PC-9 (cell line): ENCODE results near the gene ZNF222. TPM values are rescaled to one million over a fixed set of nuclear protein-coding genes. Genes with fewer than 3 reads are reported as not detected.

Source experiments
- BruUV-seq: library from RNA; stranded (reverse); fragments of 400-500 nt; replicated peaks from 2 replicates; lab custom pipeline; 2021; lab: Mats Ljungman, UMichigan
- CTCF ChIA-PET: fragments of 300-600 bp; sonication (Branson Sonifier 250); formaldehyde crosslinking; loops from one replicate; lab custom pipeline; 2022; ENCODE audit warnings: antibody characterized with exemption; lab: Charles Lee
- POLR2A ChIA-PET: fragments of 300-600 bp; sonication (Branson Sonifier 250); formaldehyde crosslinking; loops from one replicate; lab custom pipeline; 2022; ENCODE audit warnings: antibody characterized with exemption; ENCODE audit not compliant: unreplicated experiment; lab: Charles Lee
- DNase-seq, 2 experiments: peaks; one replicate each; pipeline versions ENCODE4 v3.0.0 to v3.0.0-alpha.2; 2015 to 2022; ENCODE audit warnings: mixed read lengths in 1 of 2
- H2AFZ ChIP-seq: fragments of 200-600 bp; sonication (generic); 2 replicates; pipeline ENCODE4 v1.8.1; 2017; ENCODE audit warnings: antibody characterized with exemption
- H3F3A ChIP-seq: fragments of 200-600 bp; sonication (generic); 2 replicates; pipeline ENCODE4 v1.8.1; 2017; ENCODE audit warnings: antibody characterized with exemption, mild to moderate bottlenecking, low read depth; ENCODE audit not compliant: insufficient read depth
- H3K27ac ChIP-seq: fragments of 200-600 bp; sonication (generic); 2 replicates; pipeline ENCODE4 v1.6.1; 2016; ENCODE audit warnings: mixed run types
- H3K27me3 ChIP-seq: fragments of 200-600 bp; sonication (generic); 2 replicates; pipeline ENCODE4 v1.6.1; 2016; ENCODE audit warnings: low read depth, mixed run types; ENCODE audit not compliant: insufficient read depth
- H3K36me3 ChIP-seq: fragments of 200-600 bp; sonication (generic); 2 replicates; pipeline ENCODE4 v1.6.1; 2016; ENCODE audit warnings: low read depth, mixed run types
- H3K4me1 ChIP-seq: fragments of 200-600 bp; sonication (generic); replicated peaks from 2 replicates; pipeline ENCODE4 v1.6.1; 2016; ENCODE audit warnings: mixed run types; ENCODE audit not compliant: insufficient read depth
- H3K4me2 ChIP-seq: fragments of 200-600 bp; sonication (generic); 2 replicates; pipeline ENCODE4 v1.6.1; 2017; ENCODE audit warnings: mixed run types
- H3K4me3 ChIP-seq: fragments of 200-600 bp; sonication (generic); 2 replicates; pipeline ENCODE4 v1.6.1; 2016; ENCODE audit warnings: mixed run types
- H3K79me2 ChIP-seq: fragments of 200-600 bp; sonication (generic); 2 replicates; pipeline ENCODE4 v1.6.1; 2017; ENCODE audit warnings: low read depth, mixed run types
- H3K9me2 ChIP-seq: fragments of 200-600 bp; sonication (generic); 2 replicates; pipeline ENCODE4 v1.8.1; 2017; ENCODE audit warnings: mild to moderate bottlenecking; ENCODE audit not compliant: insufficient read depth
- H3K9me3 ChIP-seq: fragments of 200-600 bp; sonication (generic); 2 replicates; pipeline ENCODE4 v1.8.1; 2016; ENCODE audit warnings: low read depth; ENCODE audit not compliant: insufficient read depth
- H4K20me1 ChIP-seq: fragments of 200-600 bp; sonication (generic); 2 replicates; pipeline ENCODE4 v1.8.1; 2017; ENCODE audit not compliant: insufficient read depth
- EZH2 ChIP-seq: fragments of 200-600 bp; sonication (generic); IDR thresholded peaks from 2 replicates; pipeline ENCODE4 v1.8.0; 2017; ENCODE audit warnings: antibody characterized with exemption, low read depth
- intact Hi-C: fragments of 100-400 bp; cut with micrococcal nuclease; formaldehyde crosslinking; loops from one replicate; pipeline ENCODE4 v1.10.0; 2022; ENCODE audit not compliant: unreplicated experiment
- total RNA-seq: library from RNA; stranded (reverse); gene quantifications from 2 replicates; pipeline ENCODE4 v1.2.3, GENCODE V29; 2021
- TF ChIP-seq, protein P1 (sequence below): fragments of 200-600 bp; sonication (generic); conservative IDR thresholded peaks from 2 replicates; pipeline ENCODE4 v1.6.1; 2017; ENCODE audit warnings: mixed run types, antibody characterized with exemption, mild to moderate bottlenecking, moderate library complexity

The ZNF222 gene
- total RNA-seq, 1 experiment from 2014 or later = 2.1 TPM

DNA sequence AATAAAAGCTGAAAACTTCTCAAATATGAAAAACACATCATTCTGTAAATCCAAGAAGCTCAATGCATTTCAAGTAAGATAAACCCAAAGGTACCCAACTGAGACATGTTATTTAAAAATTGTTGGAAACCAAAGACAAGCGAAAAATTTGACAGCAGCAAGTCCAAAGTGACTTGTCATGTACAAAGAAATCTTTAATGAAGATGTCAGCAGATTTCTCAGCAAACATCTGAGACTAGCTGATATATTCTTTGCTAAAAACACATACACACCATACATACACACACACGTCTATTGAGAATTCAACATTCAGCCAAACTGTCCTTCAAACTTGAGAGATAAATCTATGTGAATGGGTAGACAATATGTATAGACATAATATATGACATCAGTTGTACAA, 5.7 kb upstream of the ZNF222 start:
- Histone ChIP-seq H3K36me3 (no peaks in the 10 kb centered on the region), H4K20me1 (no peaks in the 10 kb centered on the region), H2AFZ (no peak overlapping the region), H3F3A (no peaks in the 10 kb centered on the region), H3K4me1 (no peaks in the 10 kb centered on the region), H3K79me2 (no peaks in the 10 kb centered on the region), H3K27ac (no peak overlapping the region), H3K9me3 (peaks cover 12% of the 10 kb centered on the region), H3K27me3 (no peaks in the 10 kb centered on the region), H3K4me3 (no peak overlapping the region), H3K4me2 (no peak overlapping the region), H3K9me2 (no peaks in the 10 kb centered on the region)
- no peak for TF ChIP-seq EZH2
- TF ChIP-seq, protein P1, sequence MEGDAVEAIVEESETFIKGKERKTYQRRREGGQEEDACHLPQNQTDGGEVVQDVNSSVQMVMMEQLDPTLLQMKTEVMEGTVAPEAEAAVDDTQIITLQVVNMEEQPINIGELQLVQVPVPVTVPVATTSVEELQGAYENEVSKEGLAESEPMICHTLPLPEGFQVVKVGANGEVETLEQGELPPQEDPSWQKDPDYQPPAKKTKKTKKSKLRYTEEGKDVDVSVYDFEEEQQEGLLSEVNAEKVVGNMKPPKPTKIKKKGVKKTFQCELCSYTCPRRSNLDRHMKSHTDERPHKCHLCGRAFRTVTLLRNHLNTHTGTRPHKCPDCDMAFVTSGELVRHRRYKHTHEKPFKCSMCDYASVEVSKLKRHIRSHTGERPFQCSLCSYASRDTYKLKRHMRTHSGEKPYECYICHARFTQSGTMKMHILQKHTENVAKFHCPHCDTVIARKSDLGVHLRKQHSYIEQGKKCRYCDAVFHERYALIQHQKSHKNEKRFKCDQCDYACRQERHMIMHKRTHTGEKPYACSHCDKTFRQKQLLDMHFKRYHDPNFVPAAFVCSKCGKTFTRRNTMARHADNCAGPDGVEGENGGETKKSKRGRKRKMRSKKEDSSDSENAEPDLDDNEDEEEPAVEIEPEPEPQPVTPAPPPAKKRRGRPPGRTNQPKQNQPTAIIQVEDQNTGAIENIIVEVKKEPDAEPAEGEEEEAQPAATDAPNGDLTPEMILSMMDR = no peak
- DNase-seq = no peak
- POLR2A ChIA-PET = no interaction called here
- CTCF ChIA-PET = no interaction called here
- BruUV-seq = no TSS peak
- intact Hi-C loops = no loop called here

DNA sequence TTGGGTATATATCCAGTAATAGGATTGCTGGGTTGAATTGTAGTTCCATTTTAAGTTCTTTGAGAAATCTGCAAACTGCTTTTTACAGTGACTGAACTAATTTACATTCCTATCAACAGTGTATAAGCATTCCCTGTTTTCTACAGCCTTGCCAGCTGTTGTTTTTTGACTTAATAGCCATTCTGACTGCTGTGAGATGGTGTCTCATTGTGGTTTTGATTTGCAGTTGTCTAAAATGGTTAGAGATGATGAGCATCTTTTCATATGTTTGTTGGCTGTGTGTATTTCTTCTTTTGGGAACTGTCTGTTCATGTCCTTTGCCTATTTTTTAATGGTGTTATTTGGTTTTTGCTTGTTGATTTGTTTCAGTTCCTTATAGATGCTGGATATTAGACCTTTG, 4.0 kb upstream of the ZNF222 start:
- H3K9me2 ChIP-seq = no peaks in the 10 kb centered on the region
- POLR2A ChIA-PET = no interaction called here

DNA sequence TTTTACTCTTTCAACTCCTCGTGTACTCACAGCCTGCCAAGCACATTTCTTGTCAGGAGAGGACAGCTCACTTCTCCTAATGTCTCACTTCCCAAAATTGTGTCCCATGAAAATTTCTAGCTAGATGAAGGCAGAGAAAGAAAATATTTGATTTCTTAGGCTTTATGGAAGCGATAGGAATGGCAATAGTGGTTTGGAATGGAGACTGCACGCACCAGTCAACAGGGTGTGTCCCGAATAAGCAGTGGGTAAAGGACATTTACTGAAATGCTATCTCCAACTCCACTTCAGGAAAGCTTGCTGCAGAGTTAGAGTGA, 321 bp upstream of the ZNF222 start:
- Histone ChIP-seq H3K4me1 (peaks cover 13% of the 10 kb centered on the region), H3K4me3 (peak overlapping the region; percentile 84), H2AFZ (peak overlapping the region; percentile 99), H3K27ac (no peak overlapping the region), H3K27me3 (no peaks in the 10 kb centered on the region), H3K36me3 (peaks cover 12% of the 10 kb centered on the region), H3K9me3 (peaks cover 7% of the 10 kb centered on the region), H4K20me1 (no peaks in the 10 kb centered on the region), H3K79me2 (no peaks in the 10 kb centered on the region), H3F3A (no peaks in the 10 kb centered on the region), H3K4me2 (peak overlapping the region; percentile 77), H3K9me2 (no peaks in the 10 kb centered on the region)
- CTCF ChIA-PET = no interaction called here
- intact Hi-C loops = loop anchor here (1.0 to 2.0 kb wide), 4 partner anchors 23 to 88 kb away; partner anchors contain the start of genes ZNF224, ZNF225 and ZNF230
- no peak for TF ChIP-seq EZH2
- TF ChIP-seq, protein P1 = no peak
- POLR2A ChIA-PET = interaction anchor here (0.6 kb wide), 1 partner anchor 198 kb away, joined by 3 read pairs; the partner anchor contains the start of gene ZNF283
- no TSS peak for BruUV-seq
- no peak for DNase-seq

More for the DNA sequence above, 4.0 kb upstream of the ZNF222 start:
- Histone ChIP-seq H3K9me3 (peaks cover 10% of the 10 kb centered on the region; the same call in 1 of the 2 replicates), H3K36me3 (no peaks in the 10 kb centered on the region), H3K4me3 (no peak overlapping the region), H3K4me2 (no peak overlapping the region), H3K27me3 (no peaks in the 10 kb centered on the region), H2AFZ (no peak overlapping the region), H3K4me1 (peaks cover 9% of the 10 kb centered on the region), H3F3A (no peaks in the 10 kb centered on the region), H3K79me2 (no peaks in the 10 kb centered on the region), H4K20me1 (no peaks in the 10 kb centered on the region), H3K27ac (no peak overlapping the region)
- intact Hi-C loops = no loop called here
- CTCF ChIA-PET = no interaction called here
- DNase-seq = no peak
- TF ChIP-seq, protein P1 = no peak
- no peak for TF ChIP-seq EZH2
- BruUV-seq = no TSS peak
